Pulmonary artery endothelial cell (primary cell): ENCODE results near the gene NDUFS1. TPM values are rescaled to one million over a fixed set of nuclear protein-coding genes. Genes with fewer than 3 reads are reported as not detected.
"Not testable (repeated sequence)": the region's sequence is repeated elsewhere in the genome, so short reads cannot be mapped to it uniquely, and the experiment has no call there.

Experiments used
- DNase-seq: peaks from one replicate; pipeline ENCODE4 v3.0.0-alpha.2; 2011; ENCODE audit warnings: low read depth, low spot score
- total RNA-seq: library from RNA; depleted of rRNA; stranded (reverse); fragments of >200 nt; gene quantifications from 2 replicates; pipeline ENCODE4 v1.2.3, GENCODE V29; 2014

Gene NDUFS1
- 175 and 191 TPM in 2 replicates for total RNA-seq

- peak; percentile 95 for DNase-seq
Observed at GRCh38 chr2:206159346-206160124, at the start of gene NDUFS1, which contains the start of gene EEF1B2. Gene NDUFS1, minus strand, starts transcription at chr2:206159444. Its CDS starts 5,766 bp downstream, at chr2:206153678. Gene EEF1B2, plus strand, starts transcription at chr2:206159895. Its CDS starts 85 bp downstream, at chr2:206159980.

DNA sequence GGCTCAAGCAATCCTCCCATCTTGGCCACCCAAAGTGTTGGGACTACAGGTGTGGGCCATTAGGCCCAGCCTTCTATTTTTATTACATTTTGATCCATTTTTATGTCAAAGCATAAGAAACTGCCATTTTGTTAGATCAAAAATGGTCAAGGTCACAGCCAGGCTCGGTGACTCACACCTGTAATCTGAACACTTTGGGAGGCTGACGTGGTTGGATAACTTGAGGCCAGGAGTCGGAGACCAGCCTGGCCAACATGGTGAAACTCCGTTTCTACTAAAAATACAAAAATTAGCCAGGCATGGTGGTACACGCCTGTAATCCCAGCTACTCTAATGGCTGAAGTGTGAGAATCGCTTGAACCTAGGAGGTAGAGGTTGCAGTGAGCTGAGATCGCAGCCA, 49.7 kb upstream of the NDUFS1 start:
- no peak for DNase-seq

DNA sequence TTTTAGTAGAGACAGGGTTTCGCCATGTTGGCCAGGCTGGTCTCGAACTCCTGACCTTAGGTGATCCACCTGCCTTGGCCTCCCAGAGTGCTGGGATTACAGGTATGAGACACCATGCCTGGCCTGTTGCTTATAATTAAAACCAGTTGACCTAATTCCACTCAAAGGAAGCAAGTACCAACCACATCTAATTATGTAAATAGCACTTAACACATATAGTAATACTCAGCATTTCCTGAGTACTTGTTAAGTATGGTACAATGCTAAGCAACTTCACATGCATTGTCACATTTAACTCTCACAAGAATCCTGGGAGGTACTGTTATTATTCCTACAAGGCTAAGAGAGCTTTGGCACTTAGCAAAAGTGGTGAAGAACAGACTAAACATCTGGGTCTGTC, 48.1 kb upstream of the NDUFS1 start:
- DNase-seq = not testable (repeated sequence)

DNA sequence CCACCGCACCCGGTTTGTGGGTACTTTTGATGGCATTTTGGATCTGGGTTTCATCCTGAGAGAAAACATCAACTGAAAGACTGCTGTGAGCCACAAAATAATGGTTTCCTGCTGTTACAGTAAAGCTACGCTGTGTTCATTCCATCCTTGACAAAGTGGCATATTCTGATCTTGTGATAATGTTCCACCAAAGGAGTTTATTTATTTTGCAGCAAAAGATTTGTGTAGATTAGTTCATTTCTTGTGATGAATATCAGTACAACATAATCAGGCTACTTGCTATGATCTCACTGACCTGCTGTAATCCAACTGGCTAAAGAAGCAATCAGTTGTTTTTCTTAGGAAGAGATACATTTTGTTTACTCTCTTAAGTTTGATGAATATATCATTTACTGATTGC, 45.5 kb upstream of the NDUFS1 start:
- no peak for DNase-seq

- DNase-seq = no peak
Observed at GRCh38 chr2:206203331-206203730, 44.1 kb upstream of the NDUFS1 start.

- DNase-seq = no peak
Observed at GRCh38 chr2:206202446-206202845, 43.2 kb upstream of the NDUFS1 start.

- no peak for DNase-seq
Observed at GRCh38 chr2:206201075-206201848, 42.0 kb upstream of the NDUFS1 start.

- DNase-seq = no peak
Observed at GRCh38 chr2:206198677-206199076, 39.4 kb upstream of the NDUFS1 start.

- DNase-seq = no peak
Observed at GRCh38 chr2:206193671-206194357, 34.6 kb upstream of the NDUFS1 start.

DNA sequence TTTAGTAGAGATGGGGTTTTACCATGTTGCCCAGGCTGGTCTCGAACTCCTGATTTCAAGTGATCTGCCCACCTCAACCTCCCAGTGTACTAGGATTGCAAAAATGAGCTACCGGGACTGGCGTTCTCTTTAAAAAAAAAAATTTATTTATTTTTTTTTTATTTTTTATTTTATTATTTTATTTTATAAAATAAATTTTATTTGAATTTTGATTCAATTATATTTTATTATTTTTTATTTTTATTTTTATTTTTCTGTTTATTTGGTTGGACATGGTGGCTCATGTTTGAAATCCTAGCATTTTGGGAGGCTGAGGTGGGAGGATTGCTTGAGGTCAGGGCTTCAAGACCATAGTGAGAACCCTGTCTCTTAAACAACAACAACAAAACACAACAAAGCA, 32.9 kb upstream of the NDUFS1 start:
- no peak for DNase-seq

- no peak for DNase-seq
Observed at GRCh38 chr2:206190689-206191088, 31.4 kb upstream of the NDUFS1 start.

DNA sequence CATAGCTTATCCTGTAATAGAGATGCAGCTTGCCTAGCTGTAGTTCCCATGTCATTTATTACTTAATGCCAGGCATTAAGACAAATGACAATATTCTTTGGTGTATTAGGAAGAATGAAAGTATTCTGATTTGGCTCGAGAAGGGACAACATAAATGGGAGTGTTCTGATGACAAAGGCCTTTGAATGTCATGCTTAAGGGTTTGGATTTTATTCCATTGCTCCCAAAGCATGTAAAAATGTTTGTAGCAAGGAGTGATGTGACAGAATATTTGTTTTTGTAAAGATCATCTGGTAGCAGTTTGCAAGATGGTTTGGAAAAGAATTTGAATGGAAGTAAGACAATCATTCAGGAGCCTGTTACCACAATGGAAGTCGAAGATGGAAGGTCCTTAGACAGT, 30.9 kb upstream of the NDUFS1 start:
- no peak for DNase-seq

GRCh38 chr2:206189691-206190090, 30.4 kb upstream of the NDUFS1 start:
- DNase-seq = no peak

GRCh38 chr2:206181526-206181925, 22.3 kb upstream of the NDUFS1 start:
- not testable (repeated sequence) for DNase-seq

- no peak for DNase-seq
Observed at GRCh38 chr2:206176901-206177300, 17.7 kb upstream of the NDUFS1 start.

GRCh38 chr2:206176121-206176520, 16.9 kb upstream of the NDUFS1 start:
- DNase-seq = no peak

GRCh38 chr2:206173147-206173546, 13.9 kb upstream of the NDUFS1 start:
- no peak for DNase-seq

- DNase-seq = not testable (repeated sequence)
Observed at GRCh38 chr2:206171624-206172397, 12.6 kb upstream of the NDUFS1 start.

GRCh38 chr2:206168230-206168629, 9.0 kb upstream of the NDUFS1 start:
- DNase-seq = not testable (repeated sequence)

DNA sequence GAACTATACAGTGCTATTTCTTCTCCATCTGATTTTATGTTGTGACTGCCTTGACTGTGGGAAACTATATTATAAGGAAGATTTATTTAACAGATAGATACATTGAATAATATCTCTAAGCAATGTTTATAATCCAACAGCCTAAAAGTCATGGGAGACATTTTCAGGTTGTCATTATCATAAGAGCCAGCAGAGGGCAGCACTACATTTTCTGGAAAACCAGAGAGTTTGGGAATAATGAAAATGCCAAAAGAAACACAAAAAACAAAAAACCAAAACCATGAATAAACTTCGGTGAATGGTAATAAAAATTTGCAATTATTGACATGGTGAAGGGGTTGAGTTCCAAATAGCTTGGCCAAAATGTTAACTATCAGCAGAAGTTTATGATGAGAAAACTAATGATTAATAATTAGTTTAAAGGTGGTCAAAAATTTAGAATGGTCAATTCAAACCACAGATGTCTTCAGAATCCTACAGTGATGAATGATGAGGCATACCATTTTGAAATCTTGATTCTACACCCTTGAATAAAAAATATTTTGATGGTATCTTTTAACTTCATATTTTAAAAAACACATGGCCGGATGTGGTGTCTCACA, 5.1 kb upstream of the NDUFS1 start:
- no peak for DNase-seq
